GM21576 (cell line): ENCODE results near the gene CCT4.
"Not testable (repeated sequence)": the region's sequence is repeated elsewhere in the genome, so short reads cannot be mapped to it uniquely, and the experiment has no call there.

ENCODE experiments used
- ATAC-seq: cut with Tn5 transposase; IDR thresholded peaks from one replicate; pipeline ENCODE4 v1.9.1; 2021; ENCODE audit warnings: mild to moderate bottlenecking, moderate library complexity; ENCODE audit not compliant: unreplicated experiment

CCT4 gene, protein sequence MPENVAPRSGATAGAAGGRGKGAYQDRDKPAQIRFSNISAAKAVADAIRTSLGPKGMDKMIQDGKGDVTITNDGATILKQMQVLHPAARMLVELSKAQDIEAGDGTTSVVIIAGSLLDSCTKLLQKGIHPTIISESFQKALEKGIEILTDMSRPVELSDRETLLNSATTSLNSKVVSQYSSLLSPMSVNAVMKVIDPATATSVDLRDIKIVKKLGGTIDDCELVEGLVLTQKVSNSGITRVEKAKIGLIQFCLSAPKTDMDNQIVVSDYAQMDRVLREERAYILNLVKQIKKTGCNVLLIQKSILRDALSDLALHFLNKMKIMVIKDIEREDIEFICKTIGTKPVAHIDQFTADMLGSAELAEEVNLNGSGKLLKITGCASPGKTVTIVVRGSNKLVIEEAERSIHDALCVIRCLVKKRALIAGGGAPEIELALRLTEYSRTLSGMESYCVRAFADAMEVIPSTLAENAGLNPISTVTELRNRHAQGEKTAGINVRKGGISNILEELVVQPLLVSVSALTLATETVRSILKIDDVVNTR

DNA sequence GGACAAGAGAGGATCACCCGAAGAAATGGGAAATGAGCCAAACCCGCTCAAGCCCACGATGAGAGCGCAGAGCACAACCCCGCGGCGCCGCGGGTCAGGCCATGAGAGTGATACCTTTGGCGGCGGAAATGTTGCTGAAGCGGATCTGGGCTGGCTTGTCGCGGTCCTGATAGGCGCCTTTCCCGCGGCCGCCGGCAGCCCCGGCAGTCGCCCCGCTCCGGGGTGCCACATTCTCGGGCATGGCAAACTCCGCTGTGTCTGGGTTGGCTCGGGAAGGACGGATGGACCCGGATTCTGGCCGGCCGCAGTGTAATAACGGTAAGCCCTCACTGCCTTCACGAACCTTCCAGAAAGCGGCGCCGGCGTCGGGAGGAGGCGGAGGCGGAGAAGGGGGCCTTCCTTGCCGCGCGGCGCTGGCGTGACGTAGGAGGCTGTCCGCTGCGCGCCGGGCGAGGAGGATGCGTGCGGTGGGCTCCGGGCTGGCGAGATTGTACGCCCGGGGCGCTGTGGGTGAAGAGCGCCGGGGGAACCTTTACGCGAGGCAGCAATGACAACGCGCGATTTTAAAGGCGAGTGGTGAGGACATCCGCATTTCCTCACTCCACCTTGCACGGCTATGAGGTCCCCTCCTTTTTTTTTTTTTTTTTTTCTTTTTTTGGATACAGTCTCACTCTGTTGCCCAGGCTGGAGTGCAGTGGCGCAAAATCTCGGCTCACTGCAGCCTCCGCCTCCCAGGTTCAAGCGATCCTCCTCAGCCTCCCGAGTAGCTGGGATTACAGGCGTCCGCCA is at the start of gene CCT4:
CCT4 (minus strand) TSS at position 390 of the 789 bp plus-strand sequence; CDS start at position 241, 149 bp downstream.
- ATAC-seq: peak; percentile 78

DNA sequence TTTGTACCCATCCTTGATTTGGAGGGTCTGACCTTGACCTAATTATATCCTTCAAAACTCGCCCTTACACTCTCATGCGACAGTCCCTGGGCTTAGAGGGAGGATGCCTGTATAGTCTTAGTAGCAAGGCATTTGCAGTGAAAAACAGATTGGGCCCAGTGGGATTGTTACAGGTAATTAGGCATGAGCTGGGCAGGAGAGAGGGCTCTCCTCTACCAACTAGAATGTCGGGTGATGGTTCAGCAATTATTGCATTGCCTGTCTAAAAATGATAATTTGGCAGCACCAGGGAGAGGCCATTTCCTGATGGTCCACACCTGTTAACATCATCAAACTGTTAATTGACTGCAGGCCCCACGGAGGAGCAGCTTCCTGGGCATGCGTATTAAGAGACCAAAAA is 49.4 kb upstream of the CCT4 start:
- no peak for ATAC-seq

DNA sequence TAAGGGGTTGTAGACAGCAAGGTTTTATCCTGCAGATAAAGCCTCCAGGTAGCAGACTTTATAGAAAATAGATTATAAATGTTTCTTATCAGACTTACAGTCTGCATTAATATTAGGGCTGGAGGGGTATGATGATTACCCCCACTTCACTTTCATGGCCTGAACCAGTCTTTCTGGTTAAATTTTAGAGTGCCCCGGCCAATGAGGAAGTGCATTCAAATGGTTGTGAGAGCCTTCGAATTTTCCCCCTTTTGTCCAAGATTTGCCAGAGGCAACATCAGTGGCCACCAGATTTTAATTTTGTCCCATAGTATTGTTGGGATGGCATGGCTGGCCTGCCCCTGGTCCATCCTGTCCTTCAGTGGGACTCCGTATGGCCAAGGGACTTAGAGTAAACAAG is 48.6 kb upstream of the CCT4 start:
- no peak for ATAC-seq

DNA sequence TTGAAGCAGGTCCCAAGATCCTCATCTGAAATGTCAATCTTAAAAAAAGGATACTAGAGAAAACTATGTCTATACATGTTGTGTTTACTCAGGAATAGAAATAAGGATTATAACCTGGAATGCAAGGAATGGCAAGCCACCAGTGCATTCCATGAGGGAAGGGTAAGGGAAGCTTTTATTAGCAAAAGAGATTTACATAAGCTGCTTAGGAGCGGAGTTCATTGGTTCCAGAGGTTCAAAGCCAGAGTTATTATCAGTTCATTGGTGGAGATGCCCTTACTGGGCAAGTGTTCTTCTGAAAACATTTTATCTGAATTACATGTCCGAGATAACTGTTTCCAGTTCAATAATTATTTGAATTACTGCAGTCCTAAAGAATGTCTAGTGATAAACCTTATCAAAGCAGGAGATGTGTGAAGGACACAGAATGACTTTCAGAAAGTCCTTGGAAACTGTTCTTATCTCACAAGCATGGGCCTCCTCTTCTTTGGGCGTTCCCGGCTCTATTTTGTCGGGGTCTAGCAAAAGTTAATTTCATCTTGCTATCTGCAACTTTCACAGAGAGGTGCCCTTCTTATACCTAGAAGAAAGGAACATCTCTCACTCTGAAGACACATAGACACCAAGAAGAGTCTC is 40.5 kb upstream of the CCT4 start:
- ATAC-seq: no peak

DNA sequence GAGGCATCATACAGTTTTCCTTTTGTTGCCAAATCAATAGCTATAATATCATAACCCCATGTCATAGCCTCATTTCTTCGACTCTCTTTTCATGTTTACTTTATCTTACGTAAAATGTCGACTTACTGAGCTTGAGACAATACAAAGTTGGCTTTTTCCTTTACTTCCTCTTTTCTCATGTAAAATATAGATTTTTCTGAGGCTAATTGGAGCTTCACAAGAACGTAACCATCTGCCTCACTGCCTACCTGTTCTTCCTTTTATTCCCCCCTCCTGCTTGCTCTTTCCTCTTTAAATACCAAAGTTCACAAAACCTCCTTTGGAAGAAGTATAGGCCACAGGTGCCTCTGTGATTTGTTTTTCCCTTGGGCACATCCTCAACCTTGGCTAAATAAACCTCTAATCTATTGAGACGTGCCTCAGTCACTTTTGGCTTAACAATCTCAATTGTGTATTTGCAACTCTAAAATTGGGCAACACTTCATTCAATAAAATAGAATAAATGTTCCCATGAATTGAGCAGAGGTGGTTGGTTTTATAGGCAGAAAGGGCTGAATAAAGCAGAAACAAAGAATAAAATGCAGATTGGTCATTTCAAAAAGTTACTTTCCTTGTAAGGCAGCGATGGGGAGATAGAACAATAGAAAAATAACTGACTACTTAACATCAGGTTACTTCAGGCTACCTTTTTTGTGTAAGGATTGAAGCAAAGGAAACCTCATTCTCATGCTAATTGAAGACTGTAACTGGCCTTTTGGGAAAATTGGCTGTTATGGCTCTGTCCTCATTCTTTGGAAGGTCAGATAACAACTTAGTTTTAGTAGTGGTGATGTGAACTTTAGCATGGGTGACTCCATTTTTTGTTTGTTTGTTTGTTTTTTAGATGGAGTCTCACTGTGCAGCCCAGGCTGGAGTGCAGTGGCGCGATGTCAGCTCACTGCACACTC is 38.3 kb upstream of the CCT4 start:
- no peak for ATAC-seq

DNA sequence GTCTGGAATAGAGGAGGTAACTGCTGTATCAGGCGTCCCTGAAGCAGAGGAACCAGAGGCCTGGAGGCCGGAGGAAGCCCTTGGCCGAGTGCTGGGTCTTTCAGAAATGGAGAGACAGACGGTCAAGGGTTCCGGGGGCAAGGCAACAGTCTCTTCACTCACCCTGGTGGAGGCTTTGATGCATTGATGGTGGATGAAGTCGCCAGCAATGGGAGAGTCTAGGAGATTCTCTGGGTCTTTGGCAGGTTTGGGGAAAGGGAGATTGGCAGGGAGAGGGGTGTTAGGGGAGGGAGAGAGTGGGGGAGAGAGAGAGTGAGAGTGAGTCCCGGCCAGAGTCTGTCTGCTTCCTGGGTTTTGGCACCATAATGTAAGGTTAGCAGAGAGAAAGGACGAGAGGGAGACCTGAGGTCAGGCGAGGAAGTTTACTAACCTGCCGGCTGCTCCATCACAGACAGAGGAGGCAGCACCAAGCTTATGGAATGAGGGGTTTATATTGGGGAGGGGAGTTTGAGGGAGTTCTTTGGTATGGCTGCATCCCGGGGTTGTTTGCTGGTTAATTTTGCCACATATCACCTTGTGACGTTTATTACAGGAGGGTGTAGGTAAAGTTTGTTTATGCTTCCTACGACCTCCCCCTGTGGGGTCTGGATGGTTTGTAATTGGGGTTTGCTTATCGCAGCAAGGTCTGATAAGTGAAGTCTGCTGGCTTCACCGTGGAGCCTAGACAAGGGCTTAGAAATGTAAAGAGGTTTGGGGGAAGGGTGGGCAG is 36.6 kb upstream of the CCT4 start:
- no peak for ATAC-seq

DNA sequence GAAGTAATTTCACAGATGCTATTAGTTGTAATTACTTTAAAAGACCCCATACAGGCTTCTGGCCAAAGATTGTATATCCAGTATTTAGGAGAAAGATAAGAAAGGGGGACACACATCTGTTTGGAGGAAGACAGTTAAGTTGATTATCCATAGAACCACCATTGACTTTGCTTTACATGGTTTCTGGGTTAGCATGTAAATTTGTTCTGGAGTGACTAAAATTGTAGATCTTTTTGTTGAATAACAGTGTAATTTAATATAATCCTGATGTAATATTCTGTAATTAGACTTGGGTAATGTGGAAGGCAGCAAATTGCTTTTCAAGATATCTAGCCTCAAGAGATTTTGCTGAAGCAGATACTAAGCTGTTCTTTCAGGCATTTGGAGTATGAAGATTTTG is 34.3 kb upstream of the CCT4 start:
- ATAC-seq: no peak

DNA sequence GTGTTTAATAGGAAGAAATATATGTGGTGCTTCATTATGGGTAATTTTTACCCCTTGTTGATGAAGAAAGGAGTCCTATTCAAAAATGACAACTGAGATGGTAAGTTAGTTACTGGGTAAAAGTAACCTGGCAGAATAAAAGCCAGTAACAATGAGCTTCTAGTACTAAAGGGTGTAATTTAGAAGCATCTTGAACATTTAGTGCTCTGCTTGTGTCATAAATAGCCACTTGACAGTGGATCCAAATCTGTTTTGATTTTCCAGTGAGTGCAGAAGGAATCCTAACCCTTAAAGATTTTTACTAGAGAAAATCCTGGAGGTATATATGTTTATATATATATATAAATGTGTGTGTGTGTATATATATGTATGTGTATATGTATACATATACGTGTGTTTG is 32.1 kb upstream of the CCT4 start:
- no peak for ATAC-seq

DNA sequence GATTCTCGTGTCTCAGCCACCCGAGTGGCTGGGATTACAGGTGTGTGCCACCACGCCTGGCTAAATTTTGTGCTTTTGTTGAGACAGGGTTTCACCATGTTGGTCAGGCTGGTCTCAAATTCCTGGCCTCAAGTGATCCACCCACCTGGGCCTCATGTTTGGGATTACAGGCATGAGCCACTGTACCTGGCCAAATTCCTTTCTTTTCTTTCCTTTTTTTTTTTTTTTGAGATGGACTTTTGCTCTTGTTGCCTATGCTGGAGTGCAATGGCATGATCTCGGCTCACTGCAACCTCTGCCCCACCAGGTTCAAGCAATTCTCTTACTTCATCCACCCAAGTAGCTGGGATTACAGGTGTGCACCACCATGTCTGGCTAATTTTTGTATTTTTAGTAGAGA is 26.3 kb upstream of the CCT4 start:
- not testable (repeated sequence) for ATAC-seq

DNA sequence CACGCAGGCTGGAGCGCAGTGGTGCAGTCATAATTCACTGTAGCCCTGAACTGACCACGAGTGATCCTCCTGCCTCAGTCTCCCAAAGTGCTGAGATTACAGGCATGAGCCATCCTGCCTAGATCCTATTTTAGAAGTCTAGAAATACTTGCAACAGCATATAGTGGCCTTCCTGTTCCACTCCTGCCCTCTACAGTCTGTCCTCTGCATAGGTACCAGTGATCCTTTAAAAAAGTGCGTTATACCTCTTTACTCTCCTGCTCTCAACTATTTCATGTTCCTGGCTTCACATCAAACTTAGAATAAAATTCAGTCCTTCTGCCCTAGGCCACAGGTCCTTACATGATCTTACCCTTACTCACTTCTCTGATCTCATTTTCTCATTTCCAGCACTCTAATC is 23.1 kb upstream of the CCT4 start:
- no peak for ATAC-seq

DNA sequence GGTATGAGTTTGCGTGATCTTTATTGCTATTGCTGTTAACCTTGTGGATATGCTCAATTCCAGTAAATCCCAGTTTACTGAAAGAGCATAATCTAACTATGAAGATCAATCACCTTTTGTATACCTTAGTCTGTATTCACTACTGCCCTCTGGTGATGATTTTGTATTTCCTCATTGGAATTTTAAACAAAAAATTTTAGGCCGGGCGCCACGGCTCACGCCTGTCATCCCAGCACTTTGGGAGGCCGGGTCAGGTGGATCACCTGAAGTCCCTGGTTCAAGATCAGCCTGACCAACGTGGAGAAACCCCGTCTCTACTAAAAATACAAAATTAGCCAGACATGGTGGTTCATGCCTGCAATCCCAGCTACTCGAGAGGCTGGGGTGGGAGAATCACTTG is 22.1 kb upstream of the CCT4 start:
- no peak for ATAC-seq

DNA sequence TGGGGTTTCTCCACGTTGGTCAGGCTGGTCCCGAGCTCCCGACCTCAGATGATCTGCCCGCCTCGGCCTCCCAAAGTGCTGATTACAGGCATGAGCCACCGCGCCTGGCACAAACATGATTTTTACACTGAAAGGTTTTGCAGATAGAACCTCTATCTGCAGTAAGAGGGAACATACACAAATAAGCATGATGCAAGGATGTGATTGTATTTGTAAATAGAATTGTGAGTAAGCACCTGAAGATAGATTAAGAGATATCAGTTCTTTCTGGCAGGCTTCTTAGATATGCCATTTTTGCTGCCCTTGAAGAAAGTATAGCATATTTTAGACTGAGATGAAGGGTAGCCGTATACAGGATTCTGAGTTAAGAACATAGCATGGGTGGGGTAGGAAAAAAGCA is 20.7 kb upstream of the CCT4 start:
- no peak for ATAC-seq

DNA sequence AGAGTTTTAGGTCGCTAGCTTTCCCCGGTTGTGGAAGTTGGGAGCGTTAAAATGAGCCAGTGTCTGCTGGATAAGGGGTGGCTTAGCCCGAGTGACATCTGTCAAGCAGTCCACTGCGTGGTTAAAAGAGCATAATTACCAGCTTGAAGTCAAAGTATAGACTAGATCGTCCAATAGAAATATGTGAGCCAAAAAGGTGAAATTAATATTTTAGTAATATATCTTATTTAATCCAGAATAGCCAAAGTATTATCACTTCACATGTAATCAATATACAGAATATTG is 17.7 kb upstream of the CCT4 start:
- no peak for ATAC-seq

DNA sequence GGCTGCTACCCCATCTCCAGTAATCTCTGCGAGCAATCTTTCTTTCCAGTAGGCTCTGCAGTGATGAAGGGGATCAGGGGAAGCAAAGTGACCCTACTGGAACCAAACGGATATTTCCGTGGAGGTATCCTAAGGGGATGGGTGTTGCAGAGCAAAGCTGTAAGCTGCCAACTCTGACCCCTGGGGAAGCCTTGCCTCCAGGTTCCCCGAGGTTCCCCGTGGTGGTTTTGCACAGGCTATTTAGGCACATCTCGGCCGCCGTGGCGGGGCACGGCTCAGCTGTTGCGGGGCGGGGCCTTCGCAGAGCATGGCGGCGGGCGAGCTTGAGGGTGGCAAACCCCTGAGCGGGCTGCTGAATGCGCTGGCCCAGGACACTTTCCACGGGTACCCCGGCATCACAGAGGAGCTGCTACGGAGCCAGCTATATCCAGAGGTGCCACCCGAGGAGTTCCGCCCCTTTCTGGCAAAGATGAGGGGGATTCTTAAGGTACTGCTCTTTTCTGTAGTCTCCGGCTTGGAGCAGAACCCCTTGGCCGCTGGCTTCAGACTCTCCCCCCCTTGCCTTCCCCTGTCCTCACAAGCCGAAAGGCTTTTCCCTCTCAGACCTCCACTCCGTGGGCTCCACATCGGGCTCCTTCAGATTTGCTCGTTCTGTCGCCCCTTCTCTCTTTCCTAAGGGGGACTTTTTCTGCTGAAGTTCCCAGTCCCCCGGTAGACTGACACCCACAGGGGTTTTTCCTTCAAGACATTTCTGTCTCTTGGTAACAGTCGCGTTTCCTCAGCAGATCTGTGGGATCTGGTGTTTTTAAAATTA is 17.1 kb upstream of the CCT4 start, which contains the start of gene COMMD1:
COMMD1 (plus strand) TSS at position 303 of the 814 bp plus-strand sequence; CDS start at position 308, 5 bp downstream.
- peak; percentile 96 for ATAC-seq

DNA sequence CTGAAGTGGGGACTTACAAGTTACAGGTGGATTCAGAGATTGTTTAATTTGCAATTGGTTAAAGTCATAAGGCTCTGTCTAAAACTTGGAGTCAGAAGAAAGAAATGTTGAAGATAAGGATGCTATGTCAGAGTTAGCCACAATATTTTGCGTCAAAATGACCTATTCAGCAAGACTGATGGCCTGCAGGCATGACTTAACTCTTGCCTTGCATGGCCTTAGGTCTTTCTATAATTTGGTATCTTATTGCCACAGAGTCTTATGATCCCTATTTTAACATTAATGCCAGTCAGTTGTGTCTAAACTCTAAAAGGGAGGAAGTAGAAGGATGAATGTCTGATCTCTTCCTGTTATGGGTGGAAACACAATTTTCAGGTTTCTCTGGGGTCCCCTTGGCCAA is 11.8 kb upstream of the CCT4 start:
- ATAC-seq: no peak

DNA sequence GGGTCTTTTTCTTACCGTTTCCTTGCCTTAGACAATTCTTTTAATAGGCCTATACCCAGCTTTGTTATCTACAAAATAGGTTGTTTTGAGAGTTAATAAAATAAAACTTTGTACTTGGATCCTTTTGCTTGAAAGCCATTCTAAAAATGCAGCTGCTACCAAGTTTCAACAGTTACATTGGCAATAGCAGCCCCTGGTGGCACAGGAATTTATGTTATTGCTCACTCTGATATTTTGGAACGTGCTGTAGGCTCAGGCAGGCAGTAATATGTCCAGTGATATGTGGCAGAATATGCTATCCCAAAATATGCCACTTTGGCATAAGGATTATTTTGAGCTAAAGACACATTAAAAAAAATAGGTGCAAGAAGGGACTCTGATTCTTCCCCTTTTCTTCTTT is 10.4 kb upstream of the CCT4 start:
- ATAC-seq: no peak

DNA sequence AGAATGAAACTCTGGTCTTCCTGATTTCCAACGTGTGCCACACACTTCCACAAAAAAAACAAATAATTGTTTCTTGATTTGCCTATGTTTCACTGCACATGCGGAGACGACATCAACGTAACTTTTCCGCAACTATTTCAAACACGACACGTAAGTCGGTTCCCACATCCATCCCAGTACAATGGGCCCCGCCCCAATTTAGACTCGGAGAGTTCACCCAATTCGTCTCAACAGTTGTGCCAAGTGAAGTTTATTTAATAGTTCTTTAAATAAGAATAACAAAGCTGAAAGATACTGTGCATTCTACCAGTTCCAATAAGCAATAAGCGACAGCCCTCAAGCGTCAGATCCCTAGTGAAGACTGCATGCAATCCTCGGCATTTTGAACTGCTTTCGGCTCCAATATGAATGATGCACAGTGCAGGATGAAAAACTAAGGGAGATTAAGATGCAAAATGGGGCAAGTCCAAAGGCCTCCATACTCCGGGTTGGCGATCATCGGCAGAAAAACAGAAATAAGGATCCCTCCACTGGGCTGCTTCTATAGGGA is 664 bp downstream of the CCT4 start:
- ATAC-seq: peak; percentile 4

DNA sequence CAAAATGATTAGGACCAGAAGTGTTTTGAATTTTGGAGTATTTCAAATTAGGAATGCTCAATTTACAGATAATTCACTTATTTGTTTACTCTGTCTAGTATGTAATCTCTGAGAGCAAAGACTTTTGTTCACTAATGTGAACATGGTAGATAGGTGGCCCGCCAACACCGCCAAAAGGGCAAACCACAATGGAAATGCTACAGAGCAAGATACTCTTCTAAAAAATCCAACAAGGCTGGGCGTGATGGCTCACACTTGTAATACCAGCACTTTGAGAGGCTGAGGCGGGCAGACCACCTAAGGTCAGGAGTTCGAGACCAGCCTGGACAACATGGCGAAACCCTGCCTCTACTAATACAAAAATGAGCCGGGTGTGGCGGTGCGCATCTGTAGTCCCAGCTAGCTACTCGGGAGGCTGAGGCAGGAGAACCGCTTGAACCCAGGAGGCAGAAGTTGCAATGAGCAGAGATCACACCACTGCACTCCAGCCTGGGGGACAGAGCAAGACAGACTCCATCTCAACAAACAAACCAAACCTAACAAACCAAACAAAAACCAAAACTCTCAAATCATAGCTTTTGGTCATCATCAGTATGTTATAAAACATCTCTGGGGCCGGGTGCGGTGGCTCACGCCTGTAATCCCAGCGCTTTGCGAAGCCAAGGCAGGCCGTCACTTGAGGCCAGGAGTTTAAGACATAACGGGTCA is 2.4 kb downstream of the CCT4 start:
- no peak for ATAC-seq
